Epithelial cell of proximal tubule (primary cell): ENCODE measurements around the gene ANKRD11. TPM values are rescaled to one million over a fixed set of nuclear protein-coding genes. Genes with fewer than 3 reads are reported as not detected.
"Not testable (repeated sequence)": the region's sequence is repeated elsewhere in the genome, so short reads cannot be mapped to it uniquely, and the experiment has no call there.

Experiments used
- DNase-seq: peaks from one replicate; pipeline ENCODE4 v3.0.0-alpha.2; 2011; ENCODE audit warnings: low read depth
- H3K4me3 ChIP-seq: 2 replicates; pipeline ENCODE4 v1.5.1; 2011; ENCODE audit warnings: low read depth, mild to moderate bottlenecking, low read length
- CTCF ChIP-seq: conservative IDR thresholded peaks from 2 replicates; pipeline ENCODE4 v1.5.1; 2012; ENCODE audit warnings: low read depth, mild to moderate bottlenecking, low read length
- total RNA-seq: library from RNA; depleted of rRNA; stranded (reverse); fragments of >200 nt; gene quantifications from 2 replicates; pipeline ENCODE4 v1.2.3, GENCODE V29; 2015

Gene ANKRD11
- total RNA-seq, 1 donor from 2014 or later = 44.3 TPM

DNA sequence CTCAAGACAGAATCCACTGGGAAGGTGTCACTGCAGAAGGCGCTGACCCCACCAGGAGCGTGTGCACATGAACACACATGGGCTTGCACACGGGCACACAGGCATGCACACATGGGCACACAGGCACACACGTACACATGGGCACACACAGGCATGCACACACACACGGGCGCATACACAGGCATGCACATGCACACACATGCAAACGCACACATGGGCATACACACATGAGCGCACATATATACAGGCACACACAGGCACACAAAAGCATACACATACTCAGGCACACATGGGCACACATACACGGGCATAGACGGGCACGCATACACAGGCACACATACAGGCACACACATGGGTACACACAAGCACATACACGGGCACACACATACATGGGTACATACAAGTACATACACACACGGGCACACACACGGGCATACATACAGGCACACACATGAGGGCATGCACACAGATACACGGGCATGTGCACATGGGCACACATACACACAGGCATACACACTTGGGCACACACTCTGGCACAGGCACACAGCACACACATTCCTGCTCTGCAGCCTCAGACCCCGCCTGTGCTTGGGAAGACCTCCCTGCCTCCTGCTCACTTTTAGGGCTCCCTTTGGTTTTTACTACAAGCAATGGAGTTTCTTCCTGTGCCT lies 186.0 kb downstream of the ANKRD11 start:
- H3K4me3 ChIP-seq = no peak overlapping the region
- TF ChIP-seq CTCF = no peak
- no peak for DNase-seq

- no peak overlapping the region for H3K4me3 ChIP-seq
- no peak for DNase-seq
- no peak for TF ChIP-seq CTCF
Measured at GRCh38 chr16:89303617-89304016, 186.7 kb downstream of the ANKRD11 start.

DNA sequence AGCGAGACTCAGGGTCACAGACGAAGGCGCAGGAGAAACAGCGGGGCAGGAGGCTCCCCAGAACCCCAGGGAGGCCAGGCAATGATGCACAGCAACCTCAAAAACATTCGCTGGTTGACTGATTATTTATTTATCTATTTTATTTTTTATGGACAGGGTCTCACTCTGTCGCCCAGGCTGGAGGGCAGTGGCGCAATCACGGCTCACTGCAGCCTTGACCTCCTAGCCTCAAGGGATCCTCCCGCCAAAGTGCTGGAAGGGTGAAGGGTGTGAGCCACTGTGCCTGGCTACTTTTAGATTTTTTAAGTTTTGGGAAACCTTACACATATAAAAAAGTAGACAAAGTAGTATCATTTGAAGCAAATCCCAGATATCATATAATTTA lies 189.4 kb downstream of the ANKRD11 start:
- H3K4me3 ChIP-seq = no peak overlapping the region
- no peak for TF ChIP-seq CTCF
- DNase-seq = no peak

DNA sequence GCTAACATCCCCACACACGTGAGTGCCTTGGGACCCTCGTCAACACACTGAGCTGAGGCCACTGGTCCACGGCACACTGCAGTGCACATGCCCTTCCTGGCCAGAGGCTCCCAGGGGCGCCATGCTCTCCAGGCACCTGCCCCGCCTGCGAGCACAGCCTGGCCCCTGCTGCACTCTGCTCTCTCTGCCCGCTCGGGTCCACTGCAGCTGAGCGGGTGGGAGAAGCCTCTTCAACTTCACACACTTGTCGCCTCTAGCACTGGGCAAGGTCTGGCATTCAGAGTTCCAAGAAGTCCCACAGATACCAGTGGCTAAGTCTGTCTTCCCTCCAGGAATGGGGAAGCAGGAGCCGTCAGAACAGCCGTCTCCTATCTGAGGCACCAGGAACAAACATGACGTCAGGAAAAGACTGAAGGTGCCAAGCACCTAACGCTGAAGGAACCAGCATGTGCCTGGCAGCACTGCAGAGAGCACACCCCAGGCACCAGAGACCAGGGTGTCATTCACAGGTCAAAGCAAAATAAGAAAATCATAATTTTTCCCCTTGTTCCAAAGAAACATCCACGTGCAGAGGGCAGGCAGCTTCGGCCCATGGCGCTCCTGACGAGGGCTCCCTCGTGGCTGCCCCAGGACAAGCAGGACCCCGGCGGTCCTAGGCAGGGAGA lies 189.9 kb downstream of the ANKRD11 start:
- H3K4me3 ChIP-seq = no peak overlapping the region
- no peak for DNase-seq
- TF ChIP-seq CTCF = no peak

GRCh38 chr16:89299357-89300111 lies 190.8 kb downstream of the ANKRD11 start:
- not testable (repeated sequence) for DNase-seq, H3K4me3 ChIP-seq

- no peak for DNase-seq
- TF ChIP-seq CTCF = no peak
- no peak overlapping the region for H3K4me3 ChIP-seq
Measured at GRCh38 chr16:89298623-89299225, 191.6 kb downstream of the ANKRD11 start.

DNA sequence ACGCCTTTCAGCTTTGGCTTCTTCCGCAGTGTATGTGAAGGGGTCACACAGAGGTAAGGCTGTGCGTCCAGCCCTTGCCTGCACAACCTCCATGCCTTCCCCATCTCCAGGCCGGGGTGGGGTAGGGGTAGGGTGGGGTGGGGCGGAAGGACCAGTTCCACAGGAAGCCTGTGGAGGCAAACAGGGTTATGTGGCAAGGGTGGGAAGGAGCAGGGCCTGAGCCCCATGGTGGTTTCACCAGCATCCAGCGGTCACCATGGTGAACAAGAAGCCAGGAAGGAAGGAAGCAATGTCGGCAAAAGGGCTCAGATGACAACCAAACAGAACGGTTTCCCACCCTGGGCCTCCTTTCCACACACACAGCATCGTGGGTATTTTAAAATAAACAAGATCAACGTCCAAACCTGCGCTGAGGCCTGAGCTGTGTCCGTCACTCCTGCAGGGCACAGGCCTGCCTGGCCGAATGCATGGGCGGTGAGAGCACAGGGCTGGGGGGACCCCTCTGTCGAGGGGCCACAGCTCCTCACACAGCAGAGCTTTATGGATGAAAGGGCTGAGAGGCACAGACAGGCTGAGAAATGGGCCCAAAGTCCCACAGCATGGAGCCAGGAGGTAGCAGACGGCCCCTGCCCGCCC lies 192.3 kb downstream of the ANKRD11 start:
- H3K4me3 ChIP-seq = no peak overlapping the region
- DNase-seq = no peak
- no peak for TF ChIP-seq CTCF
